Ishikawa (cell line): Measurements from ENCODE around the gene ZCCHC7.

Experiments used
- EGR1 ChIP-seq: IDR thresholded peaks from 2 replicates; pipeline ENCODE4 v1.6.1; 2012
- EP300 ChIP-seq: IDR thresholded peaks from 2 replicates; pipeline ENCODE4 v1.6.1; 2012; ENCODE audit warnings: borderline replicate concordance
- FOXM1 ChIP-seq: IDR thresholded peaks from 2 replicates; pipeline ENCODE4 v1.6.1; 2012; ENCODE audit warnings: low read depth, borderline replicate concordance
- RAD21 ChIP-seq: IDR thresholded peaks from 2 replicates; pipeline ENCODE4 v1.6.1; 2012; ENCODE audit warnings: low read depth
- TCF12 ChIP-seq: IDR thresholded peaks from 2 replicates; pipeline ENCODE4 v1.6.1; 2012; ENCODE audit warnings: low read depth
- ZBTB7A ChIP-seq: IDR thresholded peaks from 2 replicates; pipeline ENCODE4 v1.6.1; 2012; ENCODE audit warnings: low read depth
- TF ChIP-seq, protein P1 (sequence below): IDR thresholded peaks from 2 replicates; pipeline ENCODE4 v1.6.1; 2012
- TF ChIP-seq, protein P2 (sequence below): IDR thresholded peaks from 2 replicates; pipeline ENCODE4 v1.6.1; 2012

DNA sequence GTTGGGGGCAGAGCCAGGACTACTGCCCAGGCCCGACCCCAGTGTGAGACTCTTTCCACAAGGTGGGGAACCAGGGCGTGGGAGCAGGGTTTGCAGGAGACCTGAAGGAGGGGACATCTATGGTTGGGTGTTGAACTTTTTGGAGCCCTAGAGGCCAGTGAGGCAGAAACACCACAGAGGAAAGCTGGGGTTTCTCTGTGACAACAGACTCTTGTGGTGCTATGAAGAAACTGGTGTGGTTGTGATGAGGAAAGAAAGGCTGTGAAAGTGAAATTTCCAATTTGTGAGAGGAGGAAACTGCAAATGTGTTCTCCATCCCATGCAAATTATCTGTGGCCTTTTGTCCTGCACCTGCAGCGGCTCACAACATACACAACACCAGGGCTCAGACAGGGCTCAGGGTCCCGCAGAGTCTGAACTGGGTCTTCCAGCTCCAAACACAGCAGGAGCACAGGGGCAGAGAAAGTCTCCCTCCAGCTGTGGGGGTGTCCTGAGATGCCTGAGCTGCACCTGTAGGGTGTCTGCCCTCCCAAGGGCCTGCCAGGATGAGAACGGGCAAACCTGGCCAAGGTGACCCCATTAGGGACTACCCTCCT is 250.7 kb downstream of the ZCCHC7 start:
- no peak for TF ChIP-seq ZBTB7A
- no peak for TF ChIP-seq EP300
- no peak for TF ChIP-seq RAD21
- TF ChIP-seq, protein P1, sequence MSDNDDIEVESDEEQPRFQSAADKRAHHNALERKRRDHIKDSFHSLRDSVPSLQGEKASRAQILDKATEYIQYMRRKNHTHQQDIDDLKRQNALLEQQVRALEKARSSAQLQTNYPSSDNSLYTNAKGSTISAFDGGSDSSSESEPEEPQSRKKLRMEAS, result no peak
- no peak for TF ChIP-seq TCF12
- TF ChIP-seq EGR1, result no peak
- no peak for TF ChIP-seq FOXM1
- TF ChIP-seq, protein P2, sequence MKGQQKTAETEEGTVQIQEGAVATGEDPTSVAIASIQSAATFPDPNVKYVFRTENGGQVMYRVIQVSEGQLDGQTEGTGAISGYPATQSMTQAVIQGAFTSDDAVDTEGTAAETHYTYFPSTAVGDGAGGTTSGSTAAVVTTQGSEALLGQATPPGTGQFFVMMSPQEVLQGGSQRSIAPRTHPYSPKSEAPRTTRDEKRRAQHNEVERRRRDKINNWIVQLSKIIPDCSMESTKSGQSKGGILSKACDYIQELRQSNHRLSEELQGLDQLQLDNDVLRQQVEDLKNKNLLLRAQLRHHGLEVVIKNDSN, result no peak
